HL-60 (cell line): ENCODE data around the gene HTR1E.

Experiments used
- DNase-seq, 2 experiments: peaks; one replicate each; pipeline ENCODE4 v3.0.0-alpha.2; 2010 to 2020; ENCODE audit warnings: low read depth in 1 of 2, low spot score in 1 of 2
- H3K27ac ChIP-seq: fragments of 250-450 bp; sonication (Bioruptor Pico); replicated peaks from 2 replicates; pipeline ENCODE4 v1.5.1; 2020; ENCODE audit warnings: mild to moderate bottlenecking, moderate library complexity
- H3K27me3 ChIP-seq: fragments of 250-450 bp; sonication (Bioruptor Pico); 2 replicates; pipeline ENCODE4 v1.5.1; 2021; ENCODE audit warnings: mild to moderate bottlenecking, moderate library complexity; ENCODE audit not compliant: insufficient read depth, poor library complexity, severe bottlenecking
- H3K4me3 ChIP-seq: replicated peaks from 2 replicates; pipeline ENCODE4 v1.5.1; 2011; ENCODE audit warnings: mild to moderate bottlenecking, control low read depth, low read length; ENCODE audit not compliant: insufficient read depth
- CTCF ChIP-seq: IDR thresholded peaks from one replicate; pipeline ENCODE4 v1.5.1; 2011; ENCODE audit warnings: low read length, control low read depth, inconsistent platforms; ENCODE audit not compliant: insufficient read depth
- GABPA ChIP-seq: IDR thresholded peaks from 2 replicates; pipeline ENCODE4 v1.6.1; 2012; ENCODE audit warnings: low read depth
- POLR2AphosphoS5 ChIP-seq: IDR thresholded peaks from 2 replicates; pipeline ENCODE4 v1.6.1; 2012; ENCODE audit warnings: low read depth
- REST ChIP-seq: IDR thresholded peaks from 2 replicates; pipeline ENCODE4 v1.6.1; 2012; ENCODE audit warnings: low read depth; ENCODE audit not compliant: insufficient replicate concordance
- SPI1 ChIP-seq: IDR thresholded peaks from 2 replicates; pipeline ENCODE4 v1.6.1; 2012; ENCODE audit warnings: low read depth, mild to moderate bottlenecking, borderline replicate concordance

Gene HTR1E

GRCh38 chr6:86966271-86966670 lies 28.9 kb downstream of the HTR1E start:
- no peak for TF ChIP-seq SPI1
- TF ChIP-seq POLR2AphosphoS5, result no peak
- no peak for TF ChIP-seq CTCF
- TF ChIP-seq GABPA, result no peak
- TF ChIP-seq REST, result no peak
- DNase-seq, result no peak
- H3K4me3 ChIP-seq, result no peak overlapping the region
- peaks cover 3% of the 10 kb centered on the region for H3K27me3 ChIP-seq
- H3K27ac ChIP-seq, result no peak overlapping the region

- TF ChIP-seq SPI1 (no peak), GABPA (no peak), POLR2AphosphoS5 (no peak), CTCF (no peak), REST (no peak)
- Histone ChIP-seq H3K27ac (no peak overlapping the region), H3K4me3 (no peak overlapping the region), H3K27me3 (peaks cover 3% of the 10 kb centered on the region)
- DNase-seq, result no peak
Observed at GRCh38 chr6:86969573-86969972, 32.2 kb downstream of the HTR1E start.

- DNase-seq, result no peak
- Histone ChIP-seq H3K4me3 (no peak overlapping the region), H3K27ac (no peak overlapping the region), H3K27me3 (peaks cover 3% of the 10 kb centered on the region)
- TF ChIP-seq POLR2AphosphoS5, result no peak
- TF ChIP-seq REST, result no peak
- no peak for TF ChIP-seq GABPA
- no peak for TF ChIP-seq CTCF
- no peak for TF ChIP-seq SPI1
Observed at GRCh38 chr6:86973088-86973487, 35.8 kb downstream of the HTR1E start.
